Measurements from ENCODE around the gene AGAP3. TPM values are rescaled to one million over a fixed set of nuclear protein-coding genes. Genes with fewer than 3 reads are reported as not detected.
A peak's percentile ranks its signal among the peaks of the same experiment; 100 is the strongest.

AGAP3 gene
- total RNA-seq, 1 donor from 2014 or later, result 7.4 TPM

- intact Hi-C loops (cut with micrococcal nuclease), result no loop called here
- H3K36me3 Mint-ChIP-seq (ENCODE audit: low read depth), result peaks cover 2% of the 10 kb centered on the region
- H3K9me3 Mint-ChIP-seq, result no peaks in the 10 kb centered on the region
- peaks cover 6% of the 10 kb centered on the region for H3K27me3 Mint-ChIP-seq
- ATAC-seq (ENCODE audit: low read depth) (no peak), DNase-seq (no peak)
- CTCF ChIA-PET, result no interaction called here
- no peak overlapping the region for H3K4me3 Mint-ChIP-seq
- TF ChIP-seq CTCF (IDR thresholded peaks at IDR 0.05), result no peak
- POLR2A ChIA-PET, result no interaction called here
- peaks cover 3% of the 10 kb centered on the region for H3K4me1 Mint-ChIP-seq
- H3K27ac Mint-ChIP-seq, result no peak overlapping the region
Observed at GRCh38 chr7:151121380-151122170, 35.3 kb downstream of the AGAP3 start.

- no peak for TF ChIP-seq CTCF (IDR thresholded peaks at IDR 0.05)
- Mint-ChIP-seq H3K9me3 (no peaks in the 10 kb centered on the region), H3K27me3 (peaks cover 4% of the 10 kb centered on the region), H3K27ac (no peak overlapping the region), H3K36me3 (ENCODE audit: low read depth) (peaks cover 2% of the 10 kb centered on the region), H3K4me3 (no peak overlapping the region), H3K4me1 (peaks cover 3% of the 10 kb centered on the region)
- POLR2A ChIA-PET, result no interaction called here
- intact Hi-C loops (cut with micrococcal nuclease), result no loop called here
- ATAC-seq (ENCODE audit: low read depth), result no peak
- DNase-seq, result no peak
- CTCF ChIA-PET, result no interaction called here
Observed at GRCh38 chr7:151122276-151122675, 36.0 kb downstream of the AGAP3 start.

DNA sequence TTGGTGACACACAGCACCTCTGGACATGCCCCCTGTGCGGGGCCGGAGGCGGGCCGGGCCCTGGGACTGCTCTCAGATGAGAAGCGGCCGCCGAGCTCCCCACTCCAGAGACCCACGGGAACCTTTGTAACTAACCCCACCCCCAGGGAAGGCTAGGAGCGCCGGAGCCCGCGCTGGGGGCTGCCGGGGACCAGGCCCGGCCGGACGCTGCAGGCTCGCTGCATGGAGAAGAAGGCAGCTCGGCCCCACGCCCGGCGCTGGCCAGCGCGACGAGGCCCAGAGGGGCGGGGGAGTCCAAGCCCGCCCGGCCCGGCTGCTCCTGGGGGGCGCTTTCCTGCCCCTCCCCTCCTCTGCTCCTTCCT, 36.5 kb downstream of the AGAP3 start:
- Mint-ChIP-seq H3K36me3 (ENCODE audit: low read depth) (peaks cover 2% of the 10 kb centered on the region), H3K27ac (no peak overlapping the region), H3K27me3 (peaks cover 4% of the 10 kb centered on the region), H3K4me1 (peaks cover 3% of the 10 kb centered on the region), H3K4me3 (no peak overlapping the region), H3K9me3 (no peaks in the 10 kb centered on the region)
- CTCF ChIA-PET, result interaction anchor here (1.6 kb wide), 1 partner anchor 182 kb away, joined by 16 read pairs; no protein-coding TSS in a partner anchor
- ATAC-seq (ENCODE audit: low read depth) (no peak), DNase-seq (no peak)
- POLR2A ChIA-PET, result no interaction called here
- TF ChIP-seq CTCF (IDR thresholded peaks at IDR 0.05), result no peak
- intact Hi-C loops (cut with micrococcal nuclease), result no loop called here

DNA sequence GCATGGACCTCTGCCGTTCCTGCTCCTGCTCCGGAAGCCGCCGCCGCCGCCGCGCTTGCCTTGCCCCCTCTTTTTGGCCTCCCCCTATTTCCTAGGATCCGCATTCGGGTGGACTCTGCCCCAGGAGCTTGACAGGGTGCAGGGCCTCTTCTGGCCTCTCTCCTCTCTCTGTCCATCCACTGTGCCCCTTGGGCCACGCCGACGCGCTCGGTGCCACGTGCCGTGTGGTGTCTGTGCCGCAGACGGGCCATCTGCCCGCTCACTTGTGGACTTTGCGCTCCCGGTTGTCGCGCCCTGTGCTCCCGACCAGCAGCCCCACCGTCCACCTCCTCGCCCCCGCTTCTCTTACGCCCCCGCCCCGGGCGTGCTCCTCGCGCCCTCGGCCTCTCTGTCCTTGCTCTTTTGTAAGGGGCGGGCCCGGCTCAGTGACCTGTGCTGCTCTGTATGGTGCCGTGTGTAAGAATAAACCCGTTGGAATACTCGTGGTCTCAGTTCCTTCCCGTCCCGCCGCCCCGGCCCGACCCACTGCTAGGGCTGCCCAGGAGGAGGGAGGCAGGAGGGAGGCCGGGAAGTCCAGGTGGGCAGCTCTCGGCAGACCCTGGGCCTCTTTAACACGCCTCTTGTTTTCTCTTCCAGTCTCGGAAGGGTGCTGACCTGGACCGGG, 37.0 kb downstream of the AGAP3 start:
- TF ChIP-seq CTCF (IDR thresholded peaks at IDR 0.05), result no peak
- no peak overlapping the region for H3K27ac Mint-ChIP-seq
- H3K27me3 Mint-ChIP-seq, result peaks cover 4% of the 10 kb centered on the region
- peaks cover 2% of the 10 kb centered on the region for H3K36me3 Mint-ChIP-seq (ENCODE audit: low read depth)
- no peak overlapping the region for H3K4me3 Mint-ChIP-seq
- ChIA-PET CTCF (interaction anchor here (1.0 to 1.6 kb wide), 14 partner anchors 8 to 181 kb away, joined by 3 to 16 read pairs (median 4); no protein-coding TSS in a partner anchor), POLR2A (no interaction called here)
- ATAC-seq (ENCODE audit: low read depth) (no peak), DNase-seq (no peak)
- intact Hi-C loops (cut with micrococcal nuclease), result no loop called here
- peaks cover 3% of the 10 kb centered on the region for H3K4me1 Mint-ChIP-seq
- no peaks in the 10 kb centered on the region for H3K9me3 Mint-ChIP-seq

DNA sequence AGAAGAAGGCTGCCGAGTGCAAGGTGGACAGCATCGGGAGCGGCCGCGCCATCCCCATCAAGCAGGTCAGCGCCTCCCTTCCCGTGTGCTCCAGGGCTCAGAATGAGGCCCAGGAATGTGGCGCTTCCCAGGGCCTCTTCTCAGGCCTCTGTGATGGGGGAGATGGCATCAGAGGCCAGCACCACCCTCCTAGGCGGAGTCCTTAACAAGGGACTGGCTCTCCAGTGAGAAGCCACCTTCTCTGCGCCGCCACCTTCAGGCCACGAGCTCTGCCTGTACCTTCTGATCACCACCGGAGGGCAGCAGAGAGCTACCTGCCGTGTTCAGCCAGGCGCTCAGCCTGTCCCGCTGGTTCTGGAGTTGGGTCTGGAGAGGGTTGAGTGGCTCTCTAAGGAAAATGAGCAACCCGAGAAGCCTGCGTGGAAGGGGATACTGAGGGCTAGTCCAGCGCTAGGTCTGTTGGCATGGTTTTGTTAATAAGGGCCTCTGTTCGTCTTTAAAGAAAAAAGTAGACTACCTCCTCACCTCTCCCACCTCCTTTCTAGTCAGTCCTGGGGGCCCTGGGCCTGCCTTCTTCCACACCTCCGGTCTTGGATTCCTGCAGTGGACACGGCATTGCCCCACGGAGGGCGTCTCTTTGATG, 37.7 kb downstream of the AGAP3 start:
- peak; percentile 67 for DNase-seq
- intact Hi-C loops (cut with micrococcal nuclease), result loop anchor here (1.0 kb wide), 4 partner anchors 44 to 179 kb away; no protein-coding TSS in a partner anchor

More for the DNA sequence above, 37.7 kb downstream of the AGAP3 start:
- POLR2A ChIA-PET, result interaction anchor here (0.6 kb wide), 1 partner anchor 180 kb away, joined by 5 read pairs; no protein-coding TSS in a partner anchor
- Mint-ChIP-seq H3K36me3 (ENCODE audit: low read depth) (peaks cover 2% of the 10 kb centered on the region), H3K9me3 (no peaks in the 10 kb centered on the region), H3K27me3 (peaks cover 4% of the 10 kb centered on the region), H3K4me1 (peaks cover 3% of the 10 kb centered on the region), H3K27ac (no peak overlapping the region), H3K4me3 (no peak overlapping the region)
- CTCF ChIA-PET, result interaction anchor here (0.8 to 1.6 kb wide), 15 partner anchors 8 to 181 kb away, joined by 3 to 16 read pairs (median 4); no protein-coding TSS in a partner anchor
- peak; percentile 17 for TF ChIP-seq CTCF (IDR thresholded peaks at IDR 0.05)
- ATAC-seq (ENCODE audit: low read depth), result peak; percentile 98

Data from activated B cell treated with CpG ODN at 0.5 μM for 24 hours (primary cell).